ENCODE measurements around the gene ZNHIT6.

The ZNHIT6 gene

DNA sequence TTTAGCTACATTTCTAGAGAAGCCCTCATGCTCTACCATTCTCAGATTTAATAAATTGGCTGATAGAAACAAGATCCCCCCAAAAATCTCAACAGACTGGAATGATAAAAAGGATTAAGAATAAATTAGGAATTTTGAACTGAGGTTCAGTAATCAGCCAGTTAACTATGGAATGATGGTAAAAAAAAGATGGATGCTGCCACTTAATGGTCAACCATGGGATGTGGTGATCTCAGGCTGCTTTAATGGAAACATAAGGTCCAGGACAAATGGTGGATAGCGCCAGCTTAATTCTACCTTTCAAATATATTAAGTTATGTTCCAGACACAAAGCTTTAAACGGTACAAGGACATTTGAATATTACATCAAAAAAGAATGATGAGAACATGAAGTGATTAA is 77.7 kb downstream of the ZNHIT6 start:
- Histone ChIP-seq H2AFZ (ENCODE audit: low read depth, low read length, severe bottlenecking) (no peak overlapping the region), H3F3A (ENCODE audit: insufficient read depth) (no peaks in the 10 kb centered on the region), H3K27me3 (ENCODE audit: low read length) (no peaks in the 10 kb centered on the region), H3K36me3 (ENCODE audit: low read length) (peaks cover 2% of the 10 kb centered on the region; the same call in 1 of the 2 replicates), H3K4me3 (ENCODE audit: insufficient read depth, low read length, poor library complexity, severe bottlenecking) (no peak overlapping the region), H3K79me2 (ENCODE audit: insufficient read depth, low read length) (no peaks in the 10 kb centered on the region), H3K4me2 (ENCODE audit: low read depth, low read length, poor library complexity, severe bottlenecking) (no peak overlapping the region), H3K9me2 (replicated peaks; ENCODE audit: insufficient read depth, low read length) (no peaks in the 10 kb centered on the region), H3K27ac (ENCODE audit: low read depth, low read length) (no peak overlapping the region), H4K20me1 (ENCODE audit: low read depth, low read length) (no peaks in the 10 kb centered on the region), H3K9ac (ENCODE audit: low read length) (no peak overlapping the region), H3K9me3 (ENCODE audit: insufficient read depth, low read length) (no peaks in the 10 kb centered on the region)
- TF ChIP-seq CTCF (IDR thresholded peaks at IDR 0.05; ENCODE audit: insufficient read depth, low read length, poor library complexity, severe bottlenecking), result no peak
- no peak for TF ChIP-seq EZH2phosphoT487 (conservative IDR thresholded peaks at IDR 0.05; ENCODE audit: low read length)

- H3F3A ChIP-seq (ENCODE audit: insufficient read depth), result no peaks in the 10 kb centered on the region
- H3K4me3 ChIP-seq (ENCODE audit: insufficient read depth, low read length, poor library complexity, severe bottlenecking), result no peak overlapping the region
- H3K79me2 ChIP-seq (ENCODE audit: insufficient read depth, low read length), result no peaks in the 10 kb centered on the region
- H3K9ac ChIP-seq (ENCODE audit: low read length), result no peak overlapping the region
- no peaks in the 10 kb centered on the region for H3K36me3 ChIP-seq (ENCODE audit: low read length)
- no peaks in the 10 kb centered on the region for H3K9me2 ChIP-seq (replicated peaks; ENCODE audit: insufficient read depth, low read length)
- TF ChIP-seq CTCF (IDR thresholded peaks at IDR 0.05; ENCODE audit: insufficient read depth, low read length, poor library complexity, severe bottlenecking) (no peak), EZH2phosphoT487 (conservative IDR thresholded peaks at IDR 0.05; ENCODE audit: low read length) (no peak)
- no peak overlapping the region for H3K27ac ChIP-seq (ENCODE audit: low read depth, low read length)
- H4K20me1 ChIP-seq (ENCODE audit: low read depth, low read length), result no peaks in the 10 kb centered on the region
- no peaks in the 10 kb centered on the region for H3K9me3 ChIP-seq (ENCODE audit: insufficient read depth, low read length)
- H3K4me2 ChIP-seq (ENCODE audit: low read depth, low read length, poor library complexity, severe bottlenecking), result no peak overlapping the region
- H3K27me3 ChIP-seq (ENCODE audit: low read length), result no peaks in the 10 kb centered on the region
- no peak overlapping the region for H2AFZ ChIP-seq (ENCODE audit: low read depth, low read length, severe bottlenecking)
Observed at GRCh38 chr1:85629532-85629920, 78.7 kb downstream of the ZNHIT6 start.

DNA sequence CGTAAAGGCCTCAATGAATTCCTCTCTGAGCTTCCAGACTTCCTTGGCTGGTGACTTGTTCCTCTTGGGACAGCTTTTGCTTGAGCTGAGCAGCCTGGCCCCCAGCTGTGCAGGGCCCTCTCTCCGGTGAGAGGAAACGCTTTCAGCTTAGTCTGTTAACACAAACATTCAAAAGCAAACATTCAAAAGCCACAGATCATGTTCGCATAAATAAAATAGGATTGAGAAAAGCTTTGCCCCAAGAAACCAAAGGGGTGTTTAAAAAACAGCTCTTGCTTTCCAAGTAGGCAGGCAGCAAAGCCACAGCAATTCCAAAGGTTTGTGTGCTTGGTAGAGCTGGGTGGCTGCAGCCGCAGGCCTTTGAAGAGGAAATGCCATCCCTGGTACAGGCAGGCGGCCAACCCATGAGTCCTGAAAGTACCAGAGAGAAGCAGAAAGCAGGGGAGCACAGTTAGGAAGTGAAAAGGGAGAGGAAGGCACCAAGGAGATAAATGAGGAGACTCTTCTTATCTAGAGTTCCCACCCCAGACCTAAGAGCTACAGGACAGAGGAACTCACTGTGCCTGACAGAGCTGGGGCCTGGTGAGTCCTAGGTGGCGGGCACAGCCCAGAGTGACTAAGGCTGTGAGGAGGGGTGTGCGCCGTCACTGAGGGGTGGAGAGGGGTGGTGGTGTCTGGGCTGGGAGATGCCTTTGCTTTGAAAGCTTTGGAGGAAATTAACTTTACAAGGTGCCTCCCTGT is 79.3 kb downstream of the ZNHIT6 start:
- Histone ChIP-seq H2AFZ (ENCODE audit: low read depth, low read length, severe bottlenecking) (no peak overlapping the region), H3K9ac (ENCODE audit: low read length) (no peak overlapping the region), H3K4me2 (ENCODE audit: low read depth, low read length, poor library complexity, severe bottlenecking) (no peak overlapping the region), H3K79me2 (ENCODE audit: insufficient read depth, low read length) (no peaks in the 10 kb centered on the region), H3K36me3 (ENCODE audit: low read length) (no peaks in the 10 kb centered on the region), H3K4me3 (ENCODE audit: insufficient read depth, low read length, poor library complexity, severe bottlenecking) (no peak overlapping the region), H3K9me2 (replicated peaks; ENCODE audit: insufficient read depth, low read length) (no peaks in the 10 kb centered on the region), H3K9me3 (ENCODE audit: insufficient read depth, low read length) (no peaks in the 10 kb centered on the region), H3F3A (ENCODE audit: insufficient read depth) (no peaks in the 10 kb centered on the region), H3K27me3 (ENCODE audit: low read length) (no peaks in the 10 kb centered on the region), H4K20me1 (ENCODE audit: low read depth, low read length) (no peaks in the 10 kb centered on the region), H3K27ac (ENCODE audit: low read depth, low read length) (no peak overlapping the region)
- TF ChIP-seq CTCF (IDR thresholded peaks at IDR 0.05; ENCODE audit: insufficient read depth, low read length, poor library complexity, severe bottlenecking), result no peak
- no peak for TF ChIP-seq EZH2phosphoT487 (conservative IDR thresholded peaks at IDR 0.05; ENCODE audit: low read length)
